ENCODE data around the gene INTS3.

INTS3 gene

GRCh38 chr1:153770797-153771196 lies 42.9 kb downstream of the INTS3 start:
- no peak overlapping the region for H3K4me3 ChIP-seq (ENCODE audit: low read length)
- H3K9me2 ChIP-seq (replicated peaks; ENCODE audit: insufficient read depth, low read length), result no peaks in the 10 kb centered on the region
- no peak overlapping the region for H3K9ac ChIP-seq (ENCODE audit: low read length)
- H3K4me1 ChIP-seq (ENCODE audit: low read length), result no peaks in the 10 kb centered on the region; the same call in 1 of the 2 replicates
- peaks cover 13% of the 10 kb centered on the region for H3F3A ChIP-seq (ENCODE audit: insufficient read depth, low read length)
- H3K36me3 ChIP-seq (replicated peaks; ENCODE audit: insufficient read depth, low read length), result no peaks in the 10 kb centered on the region
- no peaks in the 10 kb centered on the region for H3K79me2 ChIP-seq (ENCODE audit: low read length)
- H3K4me2 ChIP-seq (ENCODE audit: low read depth, low read length), result no peak overlapping the region
- no peaks in the 10 kb centered on the region for H4K20me1 ChIP-seq (ENCODE audit: insufficient read depth, low read length)
- TF ChIP-seq EZH2phosphoT487 (IDR thresholded peaks at IDR 0.05; ENCODE audit: low read length) (no peak), CTCF (IDR thresholded peaks at IDR 0.05; ENCODE audit: low read length) (no peak), EZH2 (optimal IDR thresholded peaks at IDR 0.05; ENCODE audit: low read depth, low read length) (no peak)
- no peaks in the 10 kb centered on the region for H3K27me3 ChIP-seq (replicated peaks; ENCODE audit: insufficient read depth, low read length)
- no peak overlapping the region for H2AFZ ChIP-seq (ENCODE audit: low read length)
- H3K27ac ChIP-seq (ENCODE audit: low read length), result no peak overlapping the region
- H3K9me3 ChIP-seq (replicated peaks; ENCODE audit: insufficient read depth, low read length), result no peaks in the 10 kb centered on the region
- no peak for DNase-seq

- Histone ChIP-seq H3K79me2 (ENCODE audit: low read length) (no peaks in the 10 kb centered on the region), H3K27me3 (replicated peaks; ENCODE audit: insufficient read depth, low read length) (no peaks in the 10 kb centered on the region), H3K4me2 (ENCODE audit: low read depth, low read length) (no peak overlapping the region), H3K9me2 (replicated peaks; ENCODE audit: insufficient read depth, low read length) (no peaks in the 10 kb centered on the region), H3K36me3 (replicated peaks; ENCODE audit: insufficient read depth, low read length) (no peaks in the 10 kb centered on the region), H3K9ac (ENCODE audit: low read length) (no peak overlapping the region), H3K4me1 (ENCODE audit: low read length) (peaks cover 3% of the 10 kb centered on the region), H3K27ac (ENCODE audit: low read length) (no peak overlapping the region), H3F3A (ENCODE audit: insufficient read depth, low read length) (peaks cover 13% of the 10 kb centered on the region), H3K4me3 (ENCODE audit: low read length) (no peak overlapping the region), H2AFZ (ENCODE audit: low read length) (no peak overlapping the region), H4K20me1 (ENCODE audit: insufficient read depth, low read length) (no peaks in the 10 kb centered on the region), H3K9me3 (replicated peaks; ENCODE audit: insufficient read depth, low read length) (no peaks in the 10 kb centered on the region)
- DNase-seq, result no peak
- TF ChIP-seq EZH2 (optimal IDR thresholded peaks at IDR 0.05; ENCODE audit: low read depth, low read length) (no peak), EZH2phosphoT487 (IDR thresholded peaks at IDR 0.05; ENCODE audit: low read length) (no peak), CTCF (IDR thresholded peaks at IDR 0.05; ENCODE audit: low read length) (no peak)
These were observed 43.4 kb downstream of the INTS3 start for GRCh38 chr1:153771261-153771660.

GRCh38 chr1:153771841-153772593 lies 44.2 kb downstream of the INTS3 start:
- Histone ChIP-seq H3K4me3 (ENCODE audit: low read length) (no peak overlapping the region), H3K9me3 (replicated peaks; ENCODE audit: insufficient read depth, low read length) (no peaks in the 10 kb centered on the region), H3K27me3 (replicated peaks; ENCODE audit: insufficient read depth, low read length) (no peaks in the 10 kb centered on the region), H3K36me3 (replicated peaks; ENCODE audit: insufficient read depth, low read length) (no peaks in the 10 kb centered on the region), H3K4me1 (ENCODE audit: low read length) (peaks cover 5% of the 10 kb centered on the region), H3K4me2 (ENCODE audit: low read depth, low read length) (no peak overlapping the region), H3K9ac (ENCODE audit: low read length) (no peak overlapping the region), H2AFZ (ENCODE audit: low read length) (no peak overlapping the region), H3K27ac (ENCODE audit: low read length) (no peak overlapping the region), H3F3A (ENCODE audit: insufficient read depth, low read length) (peaks cover 13% of the 10 kb centered on the region), H3K9me2 (replicated peaks; ENCODE audit: insufficient read depth, low read length) (no peaks in the 10 kb centered on the region), H4K20me1 (ENCODE audit: insufficient read depth, low read length) (no peaks in the 10 kb centered on the region), H3K79me2 (ENCODE audit: low read length) (no peaks in the 10 kb centered on the region)
- peak; percentile 32 for TF ChIP-seq CTCF (IDR thresholded peaks at IDR 0.05; ENCODE audit: low read length)
- no peak for TF ChIP-seq EZH2 (optimal IDR thresholded peaks at IDR 0.05; ENCODE audit: low read depth, low read length)
- no peak for DNase-seq
